Measurements from ENCODE around the gene CAMK2D. TPM values are rescaled to one million over a fixed set of nuclear protein-coding genes. Genes with fewer than 3 reads are reported as not detected.

Gene CAMK2D
- polyA plus RNA-seq, 3 donors: 10.4 to 30.6 (median 19.6) TPM

- H3K27me3 Mint-ChIP-seq (ENCODE audit: low read depth in 3 of 3): peaks cover 0 to 2% (median 0%) of the 10 kb centered on the region in 3 donors
- no peaks in the 10 kb centered on the region for H3K4me1 Mint-ChIP-seq
- no peak overlapping the region for H3K4me3 ChIP-seq (replicated peaks in 1 of 3; ENCODE audit: low read depth in 2 of 3, low read length in 3 of 3)
- no peak overlapping the region for H3K27ac ChIP-seq (ENCODE audit: low read depth in 1 of 2, low read length in 2 of 2)
- H3K27me3 ChIP-seq (ENCODE audit: control insufficient read depth in 2 of 2, insufficient read depth in 2 of 2, low read length in 2 of 2): no peaks in the 10 kb centered on the region
- no peak overlapping the region for H3K9ac ChIP-seq (ENCODE audit: insufficient read depth, low read length, poor library complexity, severe bottlenecking)
- no peak overlapping the region for H2AFZ ChIP-seq (ENCODE audit: insufficient read depth, low read depth, low read length, poor library complexity, severe bottlenecking)
- H3K36me3 ChIP-seq (replicated peaks in 1 of 2; ENCODE audit: control insufficient read depth in 1 of 2, insufficient read depth in 2 of 2, low read length in 2 of 2): no peaks in the 10 kb centered on the region
- H3K9me3 Mint-ChIP-seq: no peaks in the 10 kb centered on the region
- H3K9me3 ChIP-seq (replicated peaks in 1 of 2; ENCODE audit: control insufficient read depth in 1 of 2, insufficient read depth in 1 of 2, low read length in 2 of 2): no peaks in the 10 kb centered on the region
- peaks cover 2 to 4% of the 10 kb centered on the region in 2 donors for H3K36me3 Mint-ChIP-seq
- DNase-seq: no peak
- no peaks in the 10 kb centered on the region for H3K79me2 ChIP-seq (ENCODE audit: insufficient read depth, low read length)
- intact Hi-C loops (cut with micrococcal nuclease): no loop called here
- H3K4me1 ChIP-seq (ENCODE audit: control insufficient read depth in 1 of 2, insufficient read depth in 2 of 2, low read length in 2 of 2): no peaks in the 10 kb centered on the region
- peaks cover 31% of the 10 kb centered on the region for H4K20me1 ChIP-seq (ENCODE audit: insufficient read depth, low read length)
- H3K4me2 ChIP-seq (replicated peaks; ENCODE audit: extremely low read depth, low read length, poor library complexity, severe bottlenecking): no peak overlapping the region
- no peak overlapping the region for H3K27ac Mint-ChIP-seq
- no peak for TF ChIP-seq CTCF (IDR thresholded peaks at IDR 0.05)
- no peak overlapping the region for H3K4me3 Mint-ChIP-seq
These were observed 134.2 kb downstream of the CAMK2D start for GRCh38 chr4:113627321-113627720.

GRCh38 chr4:113625902-113626301 is 135.6 kb downstream of the CAMK2D start:
- no peaks in the 10 kb centered on the region for H3K79me2 ChIP-seq (ENCODE audit: insufficient read depth, low read length)
- H3K4me3 Mint-ChIP-seq: no peak overlapping the region
- H2AFZ ChIP-seq (ENCODE audit: insufficient read depth, low read depth, low read length, poor library complexity, severe bottlenecking): no peak overlapping the region
- no peaks in the 10 kb centered on the region for H3K4me1 Mint-ChIP-seq
- no peak overlapping the region for H3K4me2 ChIP-seq (replicated peaks; ENCODE audit: extremely low read depth, low read length, poor library complexity, severe bottlenecking)
- H3K9me3 ChIP-seq (replicated peaks in 1 of 2; ENCODE audit: control insufficient read depth in 1 of 2, insufficient read depth in 1 of 2, low read length in 2 of 2): no peaks in the 10 kb centered on the region
- no peak overlapping the region for H3K27ac ChIP-seq (ENCODE audit: low read depth in 1 of 2, low read length in 2 of 2)
- DNase-seq: no peak
- no peak overlapping the region for H3K27ac Mint-ChIP-seq
- no peaks in the 10 kb centered on the region for H3K4me1 ChIP-seq (ENCODE audit: control insufficient read depth in 1 of 2, insufficient read depth in 2 of 2, low read length in 2 of 2)
- no peaks in the 10 kb centered on the region for H3K27me3 ChIP-seq (ENCODE audit: control insufficient read depth in 2 of 2, insufficient read depth in 2 of 2, low read length in 2 of 2)
- H3K27me3 Mint-ChIP-seq (ENCODE audit: low read depth in 3 of 3): peaks cover 0 to 2% (median 0%) of the 10 kb centered on the region in 3 donors
- H3K4me3 ChIP-seq (replicated peaks in 1 of 3; ENCODE audit: low read depth in 2 of 3, low read length in 3 of 3): no peak overlapping the region
- H3K36me3 Mint-ChIP-seq: peaks cover 2 to 4% of the 10 kb centered on the region in 2 donors
- H3K36me3 ChIP-seq (replicated peaks in 1 of 2; ENCODE audit: control insufficient read depth in 1 of 2, insufficient read depth in 2 of 2, low read length in 2 of 2): no peaks in the 10 kb centered on the region
- peaks cover 20% of the 10 kb centered on the region for H4K20me1 ChIP-seq (ENCODE audit: insufficient read depth, low read length)
- TF ChIP-seq CTCF (IDR thresholded peaks at IDR 0.05): no peak
- intact Hi-C loops (cut with micrococcal nuclease): no loop called here
- H3K9ac ChIP-seq (ENCODE audit: insufficient read depth, low read length, poor library complexity, severe bottlenecking): no peak overlapping the region
- 100% methylated on average over 1 of the region's 2 CpGs for WGBS (ENCODE audit: insufficient coverage)
- no peaks in the 10 kb centered on the region for H3K9me3 Mint-ChIP-seq

Data from CD14-positive monocyte (primary cell).